ENCODE data around the gene OR52E1.
"Not testable (repeated sequence)": the region's sequence is repeated elsewhere in the genome, so short reads cannot be mapped to it uniquely, and the experiment has no call there.

Gene OR52E1

DNA sequence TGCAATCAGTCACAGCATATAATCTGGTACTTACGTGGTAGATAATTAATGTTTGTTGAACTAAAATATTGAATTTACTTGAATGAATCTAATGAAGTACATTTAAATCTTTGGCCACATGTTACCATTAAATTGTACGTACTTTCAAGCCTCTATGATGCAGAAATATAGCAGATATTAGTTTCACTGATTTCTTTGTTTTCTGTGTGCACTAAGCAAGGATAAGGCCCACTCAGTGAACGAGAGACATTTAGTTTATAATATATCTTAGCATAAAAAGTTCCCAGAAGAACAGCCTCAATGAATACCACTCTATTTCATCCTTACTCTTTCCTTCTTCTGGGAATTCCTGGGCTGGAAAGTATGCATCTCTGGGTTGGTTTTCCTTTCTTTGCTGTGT lies at the start of gene OR52E1:
Gene OR52E1, plus strand, starts transcription at position 301 of the 400 bp plus-strand sequence.
- no peak within 1 kb of the TSS for H3K27ac Mint-ChIP-seq
- H3K36me3 Mint-ChIP-seq: no peaks in the 10 kb centered on the region

DNA sequence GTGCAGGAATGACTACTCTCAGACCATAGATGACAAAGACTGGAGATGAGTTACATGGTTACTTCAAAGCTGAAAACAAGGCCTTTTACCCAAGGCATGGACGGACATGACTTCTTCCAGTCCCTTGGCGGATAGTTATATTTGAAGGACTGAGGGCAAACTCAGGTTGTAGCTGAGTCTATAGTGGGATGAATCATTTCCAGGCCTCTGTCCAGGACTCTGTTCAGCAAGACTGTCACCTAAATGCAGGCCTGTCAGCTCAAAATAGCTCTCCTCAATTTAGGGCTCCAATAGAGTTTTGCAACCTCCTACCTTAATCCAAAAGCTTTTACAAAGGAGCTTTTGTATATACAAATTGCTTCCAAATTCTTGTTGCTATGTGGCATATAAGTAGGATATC lies 47.4 kb upstream of the OR52E1 start:
- peaks cover 16% of the 10 kb centered on the region for H3K9me3 Mint-ChIP-seq
- H3K27ac Mint-ChIP-seq: no peak overlapping the region
- ATAC-seq (no peak), DNase-seq (ENCODE audit: low spot score in 2 of 2) (no peak)
- no peak overlapping the region for H3K4me3 Mint-ChIP-seq
- H3K36me3 Mint-ChIP-seq: no peaks in the 10 kb centered on the region
- no peaks in the 10 kb centered on the region for H3K4me1 Mint-ChIP-seq

More for the DNA sequence above, at the start of gene OR52E1:
- Mint-ChIP-seq H3K9me3 (no peaks in the 10 kb centered on the region), H3K4me1 (no peaks in the 10 kb centered on the region), H3K4me3 (no peak within 1 kb of the TSS)
- DNase-seq (ENCODE audit: low spot score in 2 of 2) (no peak), ATAC-seq (no peak)

DNA sequence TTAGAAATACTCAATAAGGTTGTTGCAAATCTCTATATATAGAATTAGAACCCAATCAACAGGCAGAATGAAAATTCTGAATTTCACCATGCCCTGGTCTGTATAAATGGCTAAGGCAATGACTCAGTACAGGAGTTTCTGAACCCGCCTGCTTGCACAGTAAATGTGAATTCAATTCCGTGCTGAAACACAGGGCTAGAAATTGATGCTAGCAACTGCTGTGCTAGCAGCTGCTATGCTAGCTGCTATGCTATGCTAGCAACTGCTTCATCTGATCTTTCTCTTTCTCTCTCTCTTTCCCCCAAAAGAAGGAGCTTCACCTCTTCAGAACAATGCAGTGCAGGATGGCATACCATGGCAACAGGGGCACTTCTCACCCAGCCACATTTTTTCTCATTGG lies 32.7 kb upstream of the OR52E1 start:
- H3K36me3 Mint-ChIP-seq: no peaks in the 10 kb centered on the region
- H3K4me1 Mint-ChIP-seq: no peaks in the 10 kb centered on the region
- H3K9me3 Mint-ChIP-seq: no peaks in the 10 kb centered on the region

GRCh38 chr11:5037926-5038325 lies 31.4 kb upstream of the OR52E1 start:
- no peak overlapping the region for H3K27ac Mint-ChIP-seq
- no peaks in the 10 kb centered on the region for H3K4me1 Mint-ChIP-seq
- ATAC-seq (no peak), DNase-seq (ENCODE audit: low spot score in 2 of 2) (no peak)
- no peak overlapping the region for H3K4me3 Mint-ChIP-seq
- H3K9me3 Mint-ChIP-seq: no peaks in the 10 kb centered on the region
- no peaks in the 10 kb centered on the region for H3K36me3 Mint-ChIP-seq

More for the DNA sequence above, 32.7 kb upstream of the OR52E1 start:
- DNase-seq (ENCODE audit: low spot score in 2 of 2) (no peak), ATAC-seq (no peak)
- no peak overlapping the region for H3K27ac Mint-ChIP-seq
- H3K4me3 Mint-ChIP-seq: no peak overlapping the region

DNA sequence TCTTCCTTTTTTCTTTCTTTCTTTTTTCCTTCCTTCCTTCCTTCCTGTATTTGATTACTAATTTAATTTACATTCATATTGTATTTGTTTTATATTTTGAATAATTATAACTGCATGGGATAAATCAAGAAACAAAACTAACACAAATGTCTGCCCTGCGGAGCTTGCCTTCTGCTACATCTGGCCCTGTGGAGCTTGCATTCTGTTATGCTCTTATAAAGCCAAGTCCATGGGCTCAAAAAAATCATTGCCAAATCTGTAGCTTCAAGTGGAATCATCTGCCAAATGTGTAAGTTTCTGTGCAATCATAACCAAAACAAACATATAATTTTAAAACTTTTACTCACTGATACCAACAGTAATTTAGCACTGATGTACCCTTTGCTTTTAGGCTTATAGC lies 31.0 kb upstream of the OR52E1 start:
- H3K4me1 Mint-ChIP-seq: no peaks in the 10 kb centered on the region
- H3K36me3 Mint-ChIP-seq: no peaks in the 10 kb centered on the region
- ATAC-seq (no peak), DNase-seq (ENCODE audit: low spot score in 2 of 2) (no peak)
- H3K27ac Mint-ChIP-seq: no peak overlapping the region
- no peaks in the 10 kb centered on the region for H3K9me3 Mint-ChIP-seq
- no peak overlapping the region for H3K4me3 Mint-ChIP-seq

DNA sequence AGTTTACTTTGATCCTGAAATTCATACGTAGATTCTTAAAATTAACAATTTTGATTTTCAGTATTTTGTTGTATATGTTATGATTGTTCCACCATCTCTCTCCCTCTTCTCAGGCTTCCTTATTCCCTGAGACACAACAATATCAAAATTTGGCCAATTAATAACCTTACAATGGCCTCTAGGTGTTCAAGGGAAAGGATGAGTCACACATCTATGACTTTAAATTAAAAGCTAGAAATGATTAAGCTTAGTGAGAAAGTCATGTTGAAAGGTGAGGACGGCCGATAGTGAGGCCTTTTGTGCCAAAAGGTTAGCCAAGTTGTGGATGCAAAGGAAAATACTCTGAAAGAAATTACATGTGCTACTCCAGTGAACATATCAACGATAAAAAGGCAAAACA lies 28.5 kb upstream of the OR52E1 start:
- no peak for DNase-seq (ENCODE audit: low spot score in 2 of 2)
- Mint-ChIP-seq H3K4me3 (no peak overlapping the region), H3K9me3 (no peaks in the 10 kb centered on the region), H3K27ac (no peak overlapping the region), H3K4me1 (no peaks in the 10 kb centered on the region), H3K36me3 (no peaks in the 10 kb centered on the region)
- no peak for ATAC-seq

DNA sequence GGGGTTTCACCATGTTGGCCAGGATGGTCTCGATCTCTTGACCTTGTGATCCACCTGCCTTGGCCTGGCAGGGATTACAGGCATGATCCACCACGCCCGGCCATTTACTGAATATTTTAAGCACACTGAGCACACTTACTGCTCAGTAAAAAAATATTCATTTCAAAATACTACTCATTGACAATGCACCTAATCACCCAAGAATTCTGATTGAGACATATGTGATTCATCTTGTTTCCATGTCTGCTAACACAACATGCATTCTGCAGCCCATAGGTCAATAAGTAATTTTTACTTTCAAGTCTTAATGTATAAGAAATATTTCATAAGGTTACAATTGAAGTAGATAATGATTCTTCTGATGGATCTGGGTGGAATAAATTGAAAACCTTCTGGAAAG lies 27.3 kb upstream of the OR52E1 start:
- H3K4me3 Mint-ChIP-seq: no peak overlapping the region
- no peak overlapping the region for H3K27ac Mint-ChIP-seq
- no peak for ATAC-seq
- DNase-seq (ENCODE audit: low spot score in 2 of 2): no peak
- H3K4me1 Mint-ChIP-seq: no peaks in the 10 kb centered on the region
- no peaks in the 10 kb centered on the region for H3K36me3 Mint-ChIP-seq
- H3K9me3 Mint-ChIP-seq: no peaks in the 10 kb centered on the region

- H3K27ac Mint-ChIP-seq: no peak overlapping the region
- H3K9me3 Mint-ChIP-seq: no peaks in the 10 kb centered on the region
- ATAC-seq: no peak
- no peak overlapping the region for H3K4me3 Mint-ChIP-seq
- no peaks in the 10 kb centered on the region for H3K4me1 Mint-ChIP-seq
- DNase-seq (ENCODE audit: low spot score in 2 of 2): no peak
- H3K36me3 Mint-ChIP-seq: no peaks in the 10 kb centered on the region
Measured at GRCh38 chr11:5043380-5043779, 26.0 kb upstream of the OR52E1 start.

DNA sequence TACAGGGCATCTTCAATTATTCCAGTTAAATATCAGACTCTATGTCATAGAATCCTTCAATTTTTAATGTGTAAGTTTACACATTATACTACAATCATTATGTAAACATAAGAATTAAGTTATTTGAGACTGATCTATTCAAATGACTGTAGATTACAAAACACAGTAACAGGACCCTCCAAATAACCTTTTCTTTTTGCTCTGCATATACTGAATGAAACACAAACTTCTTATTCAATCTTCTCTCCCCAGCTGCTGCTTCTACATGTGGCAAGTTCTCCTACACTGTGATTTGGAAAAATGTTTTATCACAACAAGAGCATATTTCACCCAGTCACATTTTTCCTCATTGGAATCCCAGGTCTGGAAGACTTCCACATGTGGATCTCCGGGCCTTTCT lies 23.1 kb upstream of the OR52E1 start, which contains the start of gene OR52J3:
Gene OR52J3, plus strand, starts transcription at position 301 of the 400 bp plus-strand sequence. Its CDS starts 0 bp downstream, at position 301.
- no peak for ATAC-seq
- H3K4me1 Mint-ChIP-seq: no peaks in the 10 kb centered on the region
- H3K27ac Mint-ChIP-seq: no peak within 1 kb of the TSS
- no peaks in the 10 kb centered on the region for H3K36me3 Mint-ChIP-seq
- no peak within 1 kb of the TSS for H3K4me3 Mint-ChIP-seq
- DNase-seq (ENCODE audit: low spot score in 2 of 2): no peak
- peaks cover 3% of the 10 kb centered on the region for H3K9me3 Mint-ChIP-seq

DNA sequence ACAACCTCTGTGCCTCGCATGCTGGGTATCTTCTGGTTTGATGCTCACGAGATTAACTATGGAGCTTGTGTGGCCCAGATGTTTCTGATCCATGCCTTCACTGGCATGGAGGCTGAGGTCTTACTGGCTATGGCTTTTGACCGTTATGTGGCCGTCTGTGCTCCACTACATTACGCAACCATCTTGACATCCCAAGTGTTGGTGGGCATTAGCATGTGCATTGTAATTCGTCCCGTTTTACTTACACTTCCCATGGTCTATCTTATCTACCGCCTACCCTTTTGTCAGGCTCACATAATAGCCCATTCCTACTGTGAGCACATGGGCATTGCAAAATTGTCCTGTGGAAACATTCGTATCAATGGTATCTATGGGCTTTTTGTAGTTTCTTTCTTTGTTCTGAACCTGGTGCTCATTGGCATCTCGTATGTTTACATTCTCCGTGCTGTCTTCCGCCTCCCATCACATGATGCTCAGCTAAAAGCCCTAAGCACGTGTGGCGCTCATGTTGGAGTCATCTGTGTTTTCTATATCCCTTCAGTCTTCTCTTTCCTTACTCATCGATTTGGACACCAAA lies 22.5 kb upstream of the OR52E1 start:
- no peak overlapping the region for H3K27ac Mint-ChIP-seq
- no peaks in the 10 kb centered on the region for H3K4me1 Mint-ChIP-seq
- no peak for DNase-seq (ENCODE audit: low spot score in 2 of 2)
- no peak for ATAC-seq
- H3K36me3 Mint-ChIP-seq: no peaks in the 10 kb centered on the region
- H3K9me3 Mint-ChIP-seq: peaks cover 3% of the 10 kb centered on the region
- no peak overlapping the region for H3K4me3 Mint-ChIP-seq

DNA sequence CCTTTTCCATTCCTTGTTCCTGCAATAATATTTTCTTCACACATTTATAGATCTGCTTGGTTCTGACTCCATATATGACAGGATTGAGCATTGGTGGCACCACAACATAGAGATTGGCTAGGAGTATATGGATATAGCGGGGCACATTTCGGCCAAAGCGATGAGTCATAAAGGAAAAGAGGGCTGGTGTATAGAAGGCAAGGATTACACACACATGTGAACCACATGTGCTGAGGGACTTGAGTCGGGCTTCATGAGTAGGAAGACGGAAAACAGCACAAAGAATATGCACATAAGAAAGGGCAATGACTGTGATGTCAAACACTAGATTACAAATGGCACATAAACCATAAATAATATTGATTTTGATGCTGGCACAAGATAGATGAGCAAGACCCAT lies 10.7 kb upstream of the OR52E1 start:
- H3K27ac Mint-ChIP-seq; H3K4me1 Mint-ChIP-seq; ATAC-seq; H3K9me3 Mint-ChIP-seq; H3K4me3 Mint-ChIP-seq; DNase-seq (ENCODE audit: low spot score in 2 of 2); H3K36me3 Mint-ChIP-seq: not testable (repeated sequence)

GRCh38 chr11:5059391-5059790 lies 10.0 kb upstream of the OR52E1 start, which contains the start of gene OR52E2:
Gene OR52E2, minus strand, starts transcription at chr11:5059627. Its CDS starts 0 bp downstream, at chr11:5059627.
- H3K27ac Mint-ChIP-seq: no peak within 1 kb of the TSS
- no peaks in the 10 kb centered on the region for H3K9me3 Mint-ChIP-seq
- H3K4me1 Mint-ChIP-seq: no peaks in the 10 kb centered on the region
- ATAC-seq: no peak
- H3K36me3 Mint-ChIP-seq: no peaks in the 10 kb centered on the region
- H3K4me3 Mint-ChIP-seq: no peak within 1 kb of the TSS
- no peak for DNase-seq (ENCODE audit: low spot score in 2 of 2)

DNA sequence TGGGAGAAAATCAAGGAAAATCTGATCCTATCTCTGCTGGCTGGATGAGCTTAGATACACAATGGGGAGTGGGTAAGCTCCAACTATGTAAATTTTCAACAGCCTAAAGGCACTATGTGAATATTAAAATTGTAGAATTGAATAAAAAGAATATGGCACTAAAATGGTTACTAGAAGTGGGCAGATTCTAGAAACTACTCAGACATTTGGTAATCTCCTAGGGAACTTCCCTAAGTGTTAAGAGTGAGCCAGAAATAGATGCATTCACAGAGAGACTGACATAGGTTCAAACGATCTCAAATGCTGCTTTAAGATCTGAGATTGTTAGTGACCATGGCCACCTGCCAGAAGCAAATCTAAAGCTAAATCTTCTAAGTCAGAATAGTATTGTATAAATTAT lies 4.3 kb upstream of the OR52E1 start:
- Mint-ChIP-seq H3K4me1 (no peaks in the 10 kb centered on the region), H3K9me3 (no peaks in the 10 kb centered on the region), H3K4me3 (no peak overlapping the region), H3K36me3 (no peaks in the 10 kb centered on the region), H3K27ac (no peak overlapping the region)
- no peak for DNase-seq (ENCODE audit: low spot score in 2 of 2)
- ATAC-seq: no peak

GRCh38 chr11:5071799-5072198 lies 2.4 kb downstream of the OR52E1 start:
- H3K27ac Mint-ChIP-seq: no peak overlapping the region
- H3K4me1 Mint-ChIP-seq: no peaks in the 10 kb centered on the region
- DNase-seq (ENCODE audit: low spot score in 2 of 2): no peak
- no peak overlapping the region for H3K4me3 Mint-ChIP-seq
- no peaks in the 10 kb centered on the region for H3K36me3 Mint-ChIP-seq
- ATAC-seq: no peak
- H3K9me3 Mint-ChIP-seq: no peaks in the 10 kb centered on the region

GRCh38 chr11:5081405-5081804 lies 12.0 kb downstream of the OR52E1 start:
- no peaks in the 10 kb centered on the region for H3K4me1 Mint-ChIP-seq
- DNase-seq (ENCODE audit: low spot score in 2 of 2): no peak
- H3K9me3 Mint-ChIP-seq: no peaks in the 10 kb centered on the region
- H3K27ac Mint-ChIP-seq: no peak overlapping the region
- ATAC-seq: no peak
- no peak overlapping the region for H3K4me3 Mint-ChIP-seq
- H3K36me3 Mint-ChIP-seq: no peaks in the 10 kb centered on the region

GRCh38 chr11:5083602-5084001 lies 14.2 kb downstream of the OR52E1 start:
- no peak overlapping the region for H3K4me3 Mint-ChIP-seq
- no peaks in the 10 kb centered on the region for H3K9me3 Mint-ChIP-seq
- ATAC-seq (no peak), DNase-seq (ENCODE audit: low spot score in 2 of 2) (no peak)
- no peak overlapping the region for H3K27ac Mint-ChIP-seq
- no peaks in the 10 kb centered on the region for H3K4me1 Mint-ChIP-seq
- no peaks in the 10 kb centered on the region for H3K36me3 Mint-ChIP-seq

DNA sequence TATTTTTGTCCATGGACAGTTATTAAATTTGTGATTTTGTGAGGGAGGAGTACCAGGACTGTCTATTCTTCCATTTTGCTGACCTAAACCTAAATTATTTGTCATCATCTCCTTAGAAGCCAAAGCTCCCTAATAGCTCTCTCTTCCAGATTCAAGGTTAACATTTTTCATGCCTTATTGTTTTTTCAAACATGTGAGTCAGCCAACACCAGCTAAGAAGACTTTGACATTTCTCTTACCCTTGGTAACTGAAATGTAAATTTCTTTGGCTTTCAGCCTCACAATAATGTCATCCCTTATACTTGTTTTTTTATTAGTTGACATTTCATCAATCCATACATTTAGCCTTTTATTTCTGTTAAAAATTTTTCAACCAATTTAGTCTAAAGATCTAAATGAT lies 19.2 kb downstream of the OR52E1 start:
- H3K9me3 Mint-ChIP-seq: peaks cover 6% of the 10 kb centered on the region
- no peak for DNase-seq (ENCODE audit: low spot score in 2 of 2)
- no peak for ATAC-seq
- H3K36me3 Mint-ChIP-seq: no peaks in the 10 kb centered on the region
- H3K4me1 Mint-ChIP-seq: no peaks in the 10 kb centered on the region
- H3K27ac Mint-ChIP-seq: no peak overlapping the region
- H3K4me3 Mint-ChIP-seq: no peak overlapping the region
